Choroid plexus epithelial cell (primary cell): ENCODE data around the gene ARHGAP24.

Source experiments
- DNase-seq: peaks from one replicate; pipeline ENCODE4 v3.0.0-alpha.2; 2010; ENCODE audit warnings: low read depth
- H3K4me3 ChIP-seq: 2 replicates; pipeline ENCODE4 v1.5.1; 2011; ENCODE audit warnings: low read depth, mild to moderate bottlenecking, control low read depth, low read length, moderate library complexity
- CTCF ChIP-seq: conservative IDR thresholded peaks from 2 replicates; pipeline ENCODE4 v1.5.1; 2011; ENCODE audit warnings: low read depth, mild to moderate bottlenecking, control low read depth, inconsistent platforms, low read length, moderate library complexity

The ARHGAP24 gene

DNA sequence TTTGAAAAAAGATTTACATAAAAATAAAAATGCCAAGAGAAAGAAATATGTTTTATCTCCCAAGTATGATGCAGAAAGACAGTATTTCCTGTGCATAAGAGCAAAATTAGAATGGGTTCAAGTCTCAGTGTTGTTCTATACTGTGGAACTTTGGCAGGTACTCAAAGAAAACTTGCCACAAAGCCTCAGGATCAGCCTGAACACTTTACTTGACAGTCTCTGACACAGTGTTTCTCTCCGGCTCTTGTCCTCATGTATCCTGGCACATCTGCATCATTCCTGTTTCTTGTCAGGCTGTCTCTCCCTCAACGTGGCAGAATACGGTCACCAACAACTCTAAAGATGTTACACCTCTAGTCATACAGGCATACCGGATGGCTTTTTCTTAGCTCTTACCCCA lies 273.7 kb downstream of the ARHGAP24 start:
- no peak overlapping the region for H3K4me3 ChIP-seq
- peak; percentile 53 for DNase-seq
- no peak for TF ChIP-seq CTCF

DNA sequence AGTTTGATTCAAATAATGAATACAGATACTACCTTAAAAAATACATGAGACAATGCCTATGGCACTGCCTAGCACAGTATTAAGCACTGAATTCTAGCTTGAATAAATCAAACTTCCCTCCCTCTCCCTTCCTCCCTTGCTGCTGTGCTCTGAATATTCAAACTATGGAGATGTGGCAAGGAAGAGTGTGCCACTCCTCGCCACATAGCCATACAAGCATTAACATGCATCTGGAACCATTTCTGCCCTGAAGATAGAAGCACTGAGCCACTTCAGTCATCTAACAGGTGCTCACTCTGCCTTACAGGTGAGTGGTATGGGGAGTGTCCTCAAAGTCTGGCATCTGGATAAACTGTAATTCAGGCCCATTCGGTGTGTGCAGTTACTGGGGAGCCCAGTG lies 276.9 kb downstream of the ARHGAP24 start:
- no peak overlapping the region for H3K4me3 ChIP-seq
- no peak for TF ChIP-seq CTCF
- no peak for DNase-seq

DNA sequence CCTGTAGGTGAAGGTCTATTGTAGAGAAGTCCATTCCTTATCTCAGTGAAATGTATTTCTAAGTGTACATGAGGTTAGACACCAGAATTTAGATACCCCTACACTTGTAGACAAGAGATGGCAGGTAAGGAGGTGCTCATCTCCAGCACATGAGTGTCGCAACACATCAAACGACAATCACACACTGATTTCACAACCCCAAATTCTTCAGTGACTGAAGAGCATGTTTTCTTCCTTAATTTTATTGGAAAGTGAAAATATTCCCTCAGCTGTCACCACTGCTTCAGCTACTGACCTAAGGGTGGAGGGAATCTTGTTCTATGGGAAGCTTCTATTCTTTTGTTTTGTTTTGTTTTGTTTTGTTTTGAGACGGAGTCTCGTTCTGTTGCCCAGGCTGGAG lies 280.3 kb downstream of the ARHGAP24 start:
- DNase-seq = no peak
- no peak for TF ChIP-seq CTCF
- no peak overlapping the region for H3K4me3 ChIP-seq

- no peak overlapping the region for H3K4me3 ChIP-seq
- DNase-seq = peak; percentile 75
- TF ChIP-seq CTCF = peak; percentile 57
These were observed 282.0 kb downstream of the ARHGAP24 start for GRCh38 chr4:85756938-85757337.

DNA sequence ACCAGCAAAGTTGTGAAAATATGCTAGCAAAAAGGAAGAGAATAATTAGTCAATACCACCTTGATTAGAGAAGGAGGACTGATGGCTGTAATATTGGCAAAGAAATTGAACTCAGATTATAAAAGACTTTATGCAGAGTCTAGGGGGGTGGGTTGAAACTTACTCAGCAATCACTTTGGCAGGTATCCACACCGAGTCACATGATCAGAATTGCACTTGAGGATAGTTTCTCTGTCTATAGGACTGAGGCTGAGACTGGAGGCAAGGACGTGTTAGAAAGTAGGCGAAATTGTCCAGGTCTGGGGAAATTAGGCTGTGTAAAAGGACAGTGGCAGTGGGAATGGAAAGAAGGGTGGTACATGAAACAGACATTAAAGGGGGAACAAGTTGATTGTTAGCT lies 284.4 kb downstream of the ARHGAP24 start:
- no peak overlapping the region for H3K4me3 ChIP-seq
- TF ChIP-seq CTCF = no peak
- DNase-seq = no peak

DNA sequence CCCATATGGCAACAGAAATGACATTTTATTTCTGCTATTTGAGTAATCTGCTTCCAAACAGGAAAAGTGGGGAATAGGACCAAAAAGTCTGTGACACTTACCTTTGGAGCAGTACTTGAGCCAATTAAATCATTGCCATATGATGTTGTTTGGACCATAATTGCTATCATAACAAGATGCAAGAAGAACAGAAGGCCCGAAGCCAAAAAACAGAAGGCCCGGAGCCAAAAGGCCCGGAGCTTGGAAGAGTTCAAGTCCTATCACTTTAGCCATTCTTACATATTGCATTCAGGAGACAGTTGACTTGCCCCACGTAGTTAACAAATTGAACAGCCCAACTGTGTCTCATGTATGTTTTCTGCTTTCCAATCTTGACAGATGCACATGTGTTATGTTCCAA lies 285.6 kb downstream of the ARHGAP24 start:
- no peak for DNase-seq
- no peak for TF ChIP-seq CTCF
- H3K4me3 ChIP-seq = no peak overlapping the region

GRCh38 chr4:85761803-85762528 lies 287.0 kb downstream of the ARHGAP24 start:
- no peak overlapping the region for H3K4me3 ChIP-seq
- no peak for TF ChIP-seq CTCF
- DNase-seq = peak; percentile 93
